NAMALWA (cell line): Measurements from ENCODE around the gene MYDGF.
"Not testable (repeated sequence)": the region's sequence is repeated elsewhere in the genome, so short reads cannot be mapped to it uniquely, and the experiment has no call there.

Experiments
- DNase-seq: peaks from one replicate; pipeline ENCODE4 v3.0.0-alpha.2; 2015; ENCODE audit warnings: low spot score

MYDGF gene

GRCh38 chr19:4699826-4700692 is 29.9 kb upstream of the MYDGF start:
- DNase-seq = no peak

GRCh38 chr19:4697304-4697703 is 27.2 kb upstream of the MYDGF start:
- DNase-seq = no peak

DNA sequence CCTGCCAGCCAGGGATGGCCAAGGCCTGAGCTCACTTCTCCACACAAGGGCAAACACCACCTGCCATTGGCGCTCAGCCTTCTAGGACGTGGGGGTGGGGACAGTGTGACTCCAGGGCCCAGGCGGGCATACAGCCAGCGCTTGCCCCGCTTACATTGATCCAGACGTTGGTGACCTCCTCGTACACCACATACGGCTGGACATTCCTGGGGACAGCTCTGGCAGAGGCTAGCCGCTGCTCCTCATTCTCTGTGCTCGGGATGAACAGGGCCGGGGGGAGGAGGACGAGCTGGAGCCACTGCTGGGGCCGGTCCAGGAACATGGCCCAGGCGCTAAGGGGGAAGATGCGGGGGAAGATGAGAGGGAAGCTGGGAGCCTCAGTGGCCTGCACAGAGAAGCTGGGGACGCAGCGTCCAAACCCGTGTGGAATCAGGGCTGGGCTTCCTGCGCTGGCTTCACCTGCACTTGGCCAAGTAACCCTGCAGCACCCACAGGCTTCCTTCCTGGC is 25.1 kb upstream of the MYDGF start:
- DNase-seq = no peak

DNA sequence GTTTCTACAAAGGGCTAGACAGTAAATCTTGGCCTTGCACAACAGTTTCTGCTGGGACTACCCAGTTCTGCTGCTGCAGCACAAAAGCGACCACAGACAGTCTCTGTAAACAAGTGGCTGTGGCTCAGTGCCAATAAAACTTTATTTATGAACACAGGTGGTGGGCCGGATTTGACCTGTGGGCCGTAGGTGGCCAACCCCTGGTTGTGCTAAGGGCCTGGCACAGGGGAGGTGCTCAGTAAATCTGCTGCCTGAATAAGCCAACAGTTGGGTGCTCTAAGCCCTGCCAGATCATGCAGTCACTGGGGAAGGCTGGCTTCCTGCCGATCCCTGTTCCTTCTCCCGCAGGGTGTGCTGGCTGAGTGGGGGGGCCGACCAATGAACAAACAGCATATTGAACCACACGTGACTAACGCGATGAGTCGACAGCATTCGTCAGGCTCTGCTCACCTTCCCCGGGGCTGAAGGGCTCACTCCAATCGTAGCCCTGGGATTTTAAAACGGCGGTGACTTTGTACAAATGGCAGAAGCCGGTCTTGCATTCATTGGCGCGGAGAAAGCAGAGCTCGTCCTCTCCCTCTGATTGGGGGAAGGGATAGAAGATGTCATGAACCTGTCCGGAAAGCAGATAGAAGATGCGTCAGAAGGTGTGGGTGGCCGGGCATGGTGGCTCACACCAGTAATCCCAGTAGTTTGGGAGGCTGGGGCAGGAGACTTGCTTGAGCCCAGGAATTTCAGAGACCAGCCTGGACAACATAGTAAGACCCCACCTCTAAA is 24.3 kb upstream of the MYDGF start:
- DNase-seq = no peak

DNA sequence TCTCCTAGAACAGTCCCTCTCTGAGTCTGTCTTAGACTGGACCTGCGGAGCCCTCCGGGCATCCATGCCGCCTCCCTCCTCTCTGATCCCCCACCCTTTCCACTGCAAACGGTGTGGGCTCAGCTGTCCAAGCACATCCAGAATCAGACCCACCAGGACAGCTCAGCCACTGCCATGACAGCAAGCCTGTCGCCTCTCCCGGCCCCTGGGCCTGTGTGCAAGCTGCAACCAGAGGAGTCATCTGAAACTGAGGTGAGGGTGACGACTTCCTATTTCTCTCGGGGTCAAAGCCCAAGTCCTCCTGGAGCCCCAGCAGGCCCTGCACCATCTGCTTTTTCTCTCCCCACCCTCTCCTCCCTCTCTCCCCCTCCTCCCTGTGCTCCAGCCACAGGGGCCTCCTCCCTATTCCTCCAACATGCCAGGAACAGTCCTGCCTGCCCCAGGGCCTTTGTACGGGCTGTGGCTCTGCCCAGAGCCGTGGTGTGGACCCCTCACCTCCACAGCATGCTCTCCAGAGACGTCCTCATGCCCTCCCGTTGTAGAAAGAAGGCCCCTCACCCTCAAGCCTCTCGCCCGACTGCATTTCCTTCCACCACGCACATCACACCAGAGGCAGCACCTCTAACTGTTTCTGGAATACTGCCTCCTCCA is 23.5 kb upstream of the MYDGF start:
- DNase-seq = no peak

GRCh38 chr19:4693078-4693350 is 22.9 kb upstream of the MYDGF start:
- no peak for DNase-seq

DNA sequence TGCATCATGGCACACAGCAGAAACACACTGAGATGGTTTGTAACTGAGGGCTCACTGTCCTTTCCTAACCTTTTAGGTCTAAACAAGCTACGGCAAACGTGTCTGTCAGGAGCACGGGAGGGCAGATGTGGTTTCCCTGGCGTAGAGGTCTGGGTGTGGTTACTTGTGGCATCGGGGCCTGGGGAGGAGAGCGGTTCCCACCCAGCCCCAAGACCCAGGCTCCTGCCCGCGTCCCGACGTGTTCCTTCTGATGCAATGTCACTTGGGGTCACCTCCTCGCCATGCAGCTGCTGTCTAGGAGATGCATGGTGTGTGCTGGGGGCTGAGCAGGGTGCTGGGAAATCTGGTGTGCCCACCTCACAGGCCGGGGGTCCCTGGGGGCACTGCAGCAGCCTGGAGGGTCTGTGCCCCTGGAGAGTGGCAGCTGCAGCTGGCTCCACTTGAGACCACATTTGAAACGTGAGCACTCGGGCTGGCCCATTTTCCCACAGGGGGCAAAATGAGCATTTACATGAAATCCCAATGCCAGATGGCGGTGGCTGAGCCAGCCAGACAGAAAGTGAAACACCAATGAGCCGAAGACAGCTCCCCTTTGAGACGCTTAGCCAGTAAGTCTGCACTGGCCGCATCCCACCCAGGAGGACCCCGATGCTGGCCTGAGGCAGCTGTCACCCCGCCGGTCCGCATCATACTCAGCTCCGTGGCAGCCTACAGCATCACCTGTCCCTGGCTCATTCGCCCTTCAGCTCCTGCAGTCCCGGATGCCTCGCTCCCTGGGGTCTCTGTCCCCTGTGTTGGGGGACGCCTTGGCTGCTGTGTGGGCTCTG is 22.3 kb upstream of the MYDGF start:
- no peak for DNase-seq

DNA sequence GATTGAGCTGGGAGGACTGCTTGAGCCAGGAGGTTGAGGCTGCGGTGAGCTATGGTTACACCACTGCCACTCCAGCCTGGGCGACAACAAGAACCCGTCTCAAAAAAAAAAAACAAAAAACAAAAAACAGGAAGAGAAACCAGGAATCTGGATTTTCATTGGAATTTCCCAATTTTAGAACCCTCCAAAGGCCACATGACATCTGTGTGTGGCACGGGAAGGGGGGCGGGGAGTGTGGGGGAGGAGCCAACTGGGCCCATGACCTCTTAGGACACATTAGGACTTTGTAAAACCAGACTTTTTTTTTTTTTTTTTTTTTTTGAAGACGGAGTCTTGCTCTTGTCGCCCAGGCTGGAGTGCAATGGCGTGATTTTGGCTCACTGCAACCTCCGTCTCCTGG is 21.2 kb upstream of the MYDGF start:
- no peak for DNase-seq

DNA sequence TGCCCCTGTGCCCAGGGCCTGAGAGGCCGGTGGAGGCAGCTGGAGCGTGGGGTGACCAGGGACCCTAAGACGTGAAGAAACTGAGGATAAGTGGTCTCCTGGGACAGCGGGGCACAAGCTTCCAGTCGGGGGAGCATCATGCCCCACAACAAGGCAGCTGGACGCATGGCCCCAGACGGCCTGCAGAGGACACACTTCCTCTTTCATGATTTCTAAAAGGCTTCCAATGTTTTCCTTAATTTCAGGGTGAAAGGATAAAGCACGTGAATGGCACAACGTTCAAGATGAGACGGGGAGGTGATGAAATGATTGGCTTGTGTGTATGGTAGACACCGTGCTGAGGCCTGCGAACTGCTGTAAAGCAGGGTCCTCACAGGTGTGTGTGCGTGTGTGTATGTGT is 20.2 kb upstream of the MYDGF start:
- DNase-seq = no peak

DNA sequence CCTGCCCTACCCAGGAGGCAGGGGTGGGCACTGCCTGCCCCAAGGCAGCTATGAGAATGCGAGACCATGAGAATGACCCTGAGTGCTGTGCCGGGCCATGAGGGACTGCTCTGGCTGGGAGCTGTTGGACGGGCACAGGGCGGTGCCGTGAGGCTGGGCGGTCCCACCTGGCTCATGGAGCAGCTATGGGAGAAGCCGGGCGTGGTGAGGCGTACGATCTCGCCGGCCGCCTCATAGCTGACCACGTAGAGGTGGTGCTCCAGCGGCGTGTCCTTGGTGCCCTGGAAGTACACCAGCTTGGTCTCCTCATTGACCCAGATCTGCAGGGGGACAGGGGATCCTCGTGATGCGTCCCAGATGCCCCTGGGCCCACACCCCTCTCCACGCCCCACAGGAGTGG is 19.3 kb upstream of the MYDGF start:
- DNase-seq = no peak

DNA sequence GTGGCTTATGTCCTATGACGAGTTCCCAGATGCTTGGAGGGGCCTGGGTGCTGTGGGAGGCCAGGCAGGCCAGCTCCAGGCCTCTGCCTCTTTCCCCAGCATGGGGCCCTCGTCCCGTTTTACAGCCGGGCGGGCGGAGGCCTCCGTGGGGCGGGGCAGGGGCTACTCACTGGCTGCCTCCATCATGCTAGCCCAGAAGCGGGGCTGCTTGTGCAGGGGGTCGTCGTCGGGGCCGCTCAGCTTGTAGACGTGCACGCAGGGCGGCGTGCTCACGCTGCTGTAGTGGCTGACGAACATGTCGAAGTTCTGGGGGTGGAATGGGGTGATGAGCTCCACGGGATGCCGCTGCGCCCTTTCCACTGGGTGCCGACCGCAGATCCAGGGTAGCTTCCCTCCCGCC is 18.4 kb upstream of the MYDGF start:
- DNase-seq = no peak

- no peak for DNase-seq
These were observed 17.3 kb upstream of the MYDGF start for GRCh38 chr19:4687396-4687795.

- no peak for DNase-seq
These were observed 16.6 kb upstream of the MYDGF start for GRCh38 chr19:4686700-4687099.

GRCh38 chr19:4684312-4685095 is 14.4 kb upstream of the MYDGF start:
- no peak for DNase-seq

- DNase-seq = no peak
These were observed 12.5 kb upstream of the MYDGF start for GRCh38 chr19:4682417-4683200.

- DNase-seq = not testable (repeated sequence)
These were observed 9.9 kb upstream of the MYDGF start for GRCh38 chr19:4680021-4680420.

GRCh38 chr19:4678881-4679790 is 9.0 kb upstream of the MYDGF start:
- peak; percentile 93 for DNase-seq

DNA sequence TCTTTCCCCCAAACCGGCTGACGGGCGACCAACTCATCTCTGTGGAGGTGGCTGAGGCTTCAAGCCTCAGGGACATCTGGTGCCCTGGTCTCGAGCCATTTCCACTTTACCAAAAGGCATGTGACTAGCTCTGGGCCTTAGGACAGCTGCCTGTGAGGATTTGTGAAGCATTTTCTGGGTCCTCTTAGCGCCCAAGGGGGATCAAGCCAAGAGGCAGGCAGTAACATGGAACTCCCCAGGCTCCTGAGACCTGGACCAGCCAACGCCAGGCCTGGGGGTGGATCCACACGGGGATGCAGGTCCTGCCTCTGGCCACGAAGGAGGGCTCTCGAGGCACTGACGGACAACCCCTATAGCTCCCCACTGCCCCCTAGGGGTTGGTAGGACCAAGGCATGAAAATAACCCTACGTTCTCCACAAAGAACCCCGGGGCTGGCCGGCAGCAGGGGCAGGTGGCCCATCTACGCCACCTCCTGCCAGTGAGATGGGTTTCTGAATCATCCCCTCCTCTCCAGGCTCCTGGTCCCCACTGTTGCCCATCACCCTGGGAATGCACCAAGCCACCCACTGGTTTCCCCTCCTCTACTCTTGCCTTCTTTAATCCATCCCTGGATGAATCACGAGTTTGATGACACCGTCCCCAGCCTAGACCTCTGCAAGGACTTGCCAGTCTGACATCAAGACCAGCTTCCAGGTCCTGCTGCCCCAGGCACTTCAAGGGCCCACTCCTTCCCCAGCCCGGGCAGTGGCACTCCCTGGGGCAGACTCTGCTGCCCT is 7.0 kb upstream of the MYDGF start:
- peak; percentile 67 for DNase-seq

DNA sequence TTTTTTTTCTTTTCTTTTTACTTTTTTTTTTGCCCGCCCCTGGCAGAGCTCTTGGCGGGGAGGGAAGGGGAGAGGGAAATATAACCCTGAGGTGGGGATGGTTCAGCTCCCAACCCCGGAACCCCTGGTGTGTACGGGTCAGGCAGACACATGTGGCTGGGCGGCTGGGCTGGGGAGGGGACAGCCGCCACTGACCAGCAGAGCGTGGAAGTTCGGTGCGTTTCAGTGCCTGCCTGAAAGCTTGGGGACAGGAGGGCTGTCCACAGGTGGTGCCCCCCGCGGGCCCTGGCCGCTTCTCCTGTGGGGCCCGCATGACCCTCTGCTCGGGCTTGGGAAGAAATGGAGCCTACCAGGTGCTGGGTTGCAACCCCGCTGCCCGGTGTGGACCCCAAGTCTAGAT is 5.2 kb upstream of the MYDGF start:
- no peak for DNase-seq
